ENCODE results near the gene SSBP3. TPM values are rescaled to one million over a fixed set of nuclear protein-coding genes. Genes with fewer than 3 reads are reported as not detected.
"Not testable (repeated sequence)": the region's sequence is repeated elsewhere in the genome, so short reads cannot be mapped to it uniquely, and the experiment has no call there.

Gene SSBP3
- total RNA-seq, 2 experiments from 2014 or later, result 44.4 to 49.6 TPM

GRCh38 chr1:54239631-54240031 lies 166.6 kb downstream of the SSBP3 start:
- peaks cover 20% of the 10 kb centered on the region for H3K36me3 Mint-ChIP-seq
- no peaks in the 10 kb centered on the region for H3K27me3 Mint-ChIP-seq
- no peak for DNase-seq
- H3K4me3 Mint-ChIP-seq, result no peak overlapping the region
- intact Hi-C loops (cut with micrococcal nuclease), result no loop called here
- CTCF ChIA-PET, result no interaction called here
- no peak overlapping the region for H3K27ac Mint-ChIP-seq
- POLR2A ChIA-PET, result no interaction called here
- H3K9me3 Mint-ChIP-seq, result no peaks in the 10 kb centered on the region
- H3K4me1 Mint-ChIP-seq (ENCODE audit: low read depth), result no peaks in the 10 kb centered on the region

GRCh38 chr1:54239035-54239383 lies 167.2 kb downstream of the SSBP3 start:
- CTCF ChIA-PET, result no interaction called here
- no peak for DNase-seq
- no peaks in the 10 kb centered on the region for H3K9me3 Mint-ChIP-seq
- H3K4me3 Mint-ChIP-seq, result no peak overlapping the region
- no peak overlapping the region for H3K27ac Mint-ChIP-seq
- H3K27me3 Mint-ChIP-seq, result no peaks in the 10 kb centered on the region
- H3K4me1 Mint-ChIP-seq (ENCODE audit: low read depth), result no peaks in the 10 kb centered on the region
- H3K36me3 Mint-ChIP-seq, result peaks cover 24% of the 10 kb centered on the region
- intact Hi-C loops (cut with micrococcal nuclease), result no loop called here
- POLR2A ChIA-PET, result no interaction called here

GRCh38 chr1:54238353-54239034 lies 167.7 kb downstream of the SSBP3 start:
- no peaks in the 10 kb centered on the region for H3K4me1 Mint-ChIP-seq (ENCODE audit: low read depth)
- no peaks in the 10 kb centered on the region for H3K27me3 Mint-ChIP-seq
- CTCF ChIA-PET, result no interaction called here
- DNase-seq, result no peak
- POLR2A ChIA-PET, result interaction anchor here (0.6 kb wide), 1 partner anchor 506 kb away, joined by 3 read pairs; no protein-coding TSS in a partner anchor
- H3K4me3 Mint-ChIP-seq, result no peak overlapping the region
- no peak overlapping the region for H3K27ac Mint-ChIP-seq
- H3K36me3 Mint-ChIP-seq, result peaks cover 24% of the 10 kb centered on the region
- H3K9me3 Mint-ChIP-seq, result no peaks in the 10 kb centered on the region
- intact Hi-C loops (cut with micrococcal nuclease), result no loop called here

- Mint-ChIP-seq H3K36me3 (peaks cover 24% of the 10 kb centered on the region), H3K9me3 (no peaks in the 10 kb centered on the region), H3K27ac (no peak overlapping the region), H3K4me3 (no peak overlapping the region), H3K4me1 (ENCODE audit: low read depth) (no peaks in the 10 kb centered on the region), H3K27me3 (no peaks in the 10 kb centered on the region)
- intact Hi-C loops (cut with micrococcal nuclease), result no loop called here
- no peak for DNase-seq
- ChIA-PET CTCF (no interaction called here), POLR2A (no interaction called here)
Observed at GRCh38 chr1:54237586-54237985, 168.6 kb downstream of the SSBP3 start.

- Mint-ChIP-seq H3K9me3 (no peaks in the 10 kb centered on the region), H3K4me3 (no peak overlapping the region), H3K4me1 (ENCODE audit: low read depth) (peaks cover 22% of the 10 kb centered on the region), H3K27ac (no peak overlapping the region), H3K27me3 (no peaks in the 10 kb centered on the region), H3K36me3 (peaks cover 25% of the 10 kb centered on the region)
- ChIA-PET POLR2A (no interaction called here), CTCF (no interaction called here)
- no peak for DNase-seq
- intact Hi-C loops (cut with micrococcal nuclease), result loop anchor here (5.0 kb wide), 2 partner anchors 253 to 483 kb away; partner anchors contain the start of gene TTC4
Observed at GRCh38 chr1:54234284-54234683, 171.9 kb downstream of the SSBP3 start.

- DNase-seq, CTCF ChIA-PET, POLR2A ChIA-PET, H3K27me3 Mint-ChIP-seq, H3K9me3 Mint-ChIP-seq, H3K27ac Mint-ChIP-seq, H3K4me3 Mint-ChIP-seq: not testable (repeated sequence)
- Mint-ChIP-seq H3K4me1 (ENCODE audit: low read depth) (peaks cover 27% of the 10 kb centered on the region), H3K36me3 (peaks cover 24% of the 10 kb centered on the region)
- intact Hi-C loops (cut with micrococcal nuclease), result loop anchor here (5.0 kb wide), 2 partner anchors 254 to 484 kb away; partner anchors contain the start of gene TTC4
Observed at GRCh38 chr1:54233196-54233595, 173.0 kb downstream of the SSBP3 start.

- CTCF ChIA-PET, result interaction anchor here (1.9 kb wide), 1 partner anchor 259 kb away, joined by 6 read pairs; no protein-coding TSS in a partner anchor
Observed at GRCh38 chr1:54230507-54231339, 175.5 kb downstream of the SSBP3 start.

GRCh38 chr1:54229281-54229891 lies 176.8 kb downstream of the SSBP3 start:
- Mint-ChIP-seq H3K4me1 (ENCODE audit: low read depth) (peaks cover 39% of the 10 kb centered on the region), H3K27me3 (no peaks in the 10 kb centered on the region), H3K9me3 (no peaks in the 10 kb centered on the region), H3K27ac (peak overlapping the region; percentile 11), H3K36me3 (peaks cover 19% of the 10 kb centered on the region), H3K4me3 (no peak overlapping the region)
- peak; percentile 62 for DNase-seq
- ChIA-PET CTCF (interaction anchor here (1.0 to 1.9 kb wide), 2 partner anchors 258 to 260 kb away, joined by 3 to 6 read pairs; no protein-coding TSS in a partner anchor), POLR2A (interaction anchor here (0.6 to 3.3 kb wide), 4 partner anchors 10 to 260 kb away, joined by 3 to 11 read pairs (median 4); no protein-coding TSS in a partner anchor)
- intact Hi-C loops (cut with micrococcal nuclease), result no loop called here

More at GRCh38 chr1:54230507-54231339, 175.5 kb downstream of the SSBP3 start:
- Mint-ChIP-seq H3K36me3 (peaks cover 16% of the 10 kb centered on the region), H3K27me3 (no peaks in the 10 kb centered on the region), H3K27ac (peak overlapping the region; percentile 36), H3K4me3 (peak overlapping the region; percentile 1), H3K4me1 (ENCODE audit: low read depth) (peaks cover 39% of the 10 kb centered on the region), H3K9me3 (no peaks in the 10 kb centered on the region)
- intact Hi-C loops (cut with micrococcal nuclease), result loop anchor here (2.0 to 5.0 kb wide), 5 partner anchors 30 to 487 kb away; partner anchors contain the start of genes CYB5RL, MRPL37, SSBP3 and TTC4
- DNase-seq, result peak; percentile 87
- POLR2A ChIA-PET, result interaction anchor here (0.7 to 3.3 kb wide), 3 partner anchors 12 to 30 kb away, joined by 3 to 11 read pairs (median 4); partner anchors contain the start of gene MRPL37

- ChIA-PET POLR2A (interaction anchor here (1.1 to 3.3 kb wide), 2 partner anchors 10 to 261 kb away, joined by 3 to 11 read pairs; no protein-coding TSS in a partner anchor), CTCF (interaction anchor here (2.3 kb wide), 1 partner anchor 261 kb away, joined by 6 read pairs; no protein-coding TSS in a partner anchor)
- Mint-ChIP-seq H3K4me3 (no peak overlapping the region), H3K27me3 (no peaks in the 10 kb centered on the region), H3K9me3 (no peaks in the 10 kb centered on the region), H3K36me3 (peaks cover 20% of the 10 kb centered on the region), H3K4me1 (ENCODE audit: low read depth) (peaks cover 39% of the 10 kb centered on the region), H3K27ac (no peak overlapping the region)
- DNase-seq, result no peak
- intact Hi-C loops (cut with micrococcal nuclease), result no loop called here
Observed at GRCh38 chr1:54228638-54229079, 177.5 kb downstream of the SSBP3 start.

GRCh38 chr1:54227891-54228310 lies 178.3 kb downstream of the SSBP3 start:
- H3K27ac Mint-ChIP-seq, result no peak overlapping the region
- H3K9me3 Mint-ChIP-seq, result no peaks in the 10 kb centered on the region
- no peak overlapping the region for H3K4me3 Mint-ChIP-seq
- CTCF ChIA-PET, result interaction anchor here (0.5 to 2.3 kb wide), 3 partner anchors 259 to 596 kb away, joined by 3 to 6 read pairs (median 3); no protein-coding TSS in a partner anchor
- H3K4me1 Mint-ChIP-seq (ENCODE audit: low read depth), result peaks cover 39% of the 10 kb centered on the region
- DNase-seq, result no peak
- H3K36me3 Mint-ChIP-seq, result peaks cover 20% of the 10 kb centered on the region
- no peaks in the 10 kb centered on the region for H3K27me3 Mint-ChIP-seq
- POLR2A ChIA-PET, result interaction anchor here (0.7 kb wide), 1 partner anchor 179 kb away, joined by 3 read pairs; no protein-coding TSS in a partner anchor
- intact Hi-C loops (cut with micrococcal nuclease), result no loop called here

- peaks cover 39% of the 10 kb centered on the region for H3K4me1 Mint-ChIP-seq (ENCODE audit: low read depth)
- H3K27ac Mint-ChIP-seq, result peak overlapping the region; percentile 33
- no peak overlapping the region for H3K4me3 Mint-ChIP-seq
- peak; percentile 27 for DNase-seq
- peaks cover 20% of the 10 kb centered on the region for H3K36me3 Mint-ChIP-seq
- ChIA-PET POLR2A (no interaction called here), CTCF (interaction anchor here (0.6 to 2.3 kb wide), 3 partner anchors 119 to 262 kb away, joined by 3 to 6 read pairs (median 5); no protein-coding TSS in a partner anchor)
- no peaks in the 10 kb centered on the region for H3K9me3 Mint-ChIP-seq
- intact Hi-C loops (cut with micrococcal nuclease), result no loop called here
- H3K27me3 Mint-ChIP-seq, result no peaks in the 10 kb centered on the region
Observed at GRCh38 chr1:54227091-54227602, 179.0 kb downstream of the SSBP3 start.
